Stimulated activated CD4-positive, alpha-beta T cell treated with anti-CD3 and anti-CD28 coated beads, Interleukin-1b, Interleukin-23, amount 100 ng/mL, for 4 hours (primary cell): Measurements from ENCODE around the gene CACNA1C.
"Not testable (repeated sequence)": the region's sequence is repeated elsewhere in the genome, so short reads cannot be mapped to it uniquely, and the experiment has no call there.

ENCODE experiments used
- DNase-seq, 2 donors: peaks; one replicate each; pipeline ENCODE4 v3.0.0-alpha.2; 2020; ENCODE audit warnings: low read depth in 2 of 2

Gene CACNA1C

DNA sequence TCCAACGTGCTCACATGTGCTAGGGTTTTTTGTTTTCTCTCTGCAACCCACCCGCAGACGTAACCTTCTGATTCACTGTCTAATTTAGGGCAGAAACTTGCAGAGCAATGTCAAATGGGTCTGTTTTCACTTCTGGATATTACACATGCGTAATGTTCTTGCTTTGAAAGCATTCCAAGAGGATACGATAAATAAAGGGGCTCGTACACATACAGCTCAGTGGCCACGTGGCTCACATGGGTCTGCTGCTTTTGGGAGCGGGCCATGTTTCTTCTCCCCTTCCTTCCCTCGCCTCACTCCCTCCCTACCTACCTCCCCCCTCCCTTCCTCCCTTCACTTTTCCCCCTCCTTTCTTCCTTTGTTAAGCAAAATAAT lies 23.4 kb downstream of the CACNA1C start:
- no peak for DNase-seq

DNA sequence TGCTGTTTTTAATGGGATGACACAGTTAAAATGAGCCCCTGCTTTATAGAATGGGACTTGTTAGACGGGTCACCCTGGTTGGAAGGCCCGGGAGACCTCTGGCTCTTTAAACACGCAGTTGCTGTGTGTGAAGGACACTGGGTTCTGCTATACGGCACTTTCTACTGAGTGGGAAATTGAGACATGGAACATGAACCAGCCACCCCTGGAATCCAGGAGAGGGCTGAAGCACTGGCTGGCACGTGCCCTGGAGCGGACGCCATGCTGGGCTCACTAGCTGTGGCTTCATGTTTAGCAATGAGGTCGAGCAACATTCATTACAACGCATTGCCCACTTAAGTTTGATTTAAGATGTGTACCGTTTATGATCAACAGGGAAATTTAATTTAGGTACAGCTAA lies 23.9 kb downstream of the CACNA1C start:
- no peak for DNase-seq

DNA sequence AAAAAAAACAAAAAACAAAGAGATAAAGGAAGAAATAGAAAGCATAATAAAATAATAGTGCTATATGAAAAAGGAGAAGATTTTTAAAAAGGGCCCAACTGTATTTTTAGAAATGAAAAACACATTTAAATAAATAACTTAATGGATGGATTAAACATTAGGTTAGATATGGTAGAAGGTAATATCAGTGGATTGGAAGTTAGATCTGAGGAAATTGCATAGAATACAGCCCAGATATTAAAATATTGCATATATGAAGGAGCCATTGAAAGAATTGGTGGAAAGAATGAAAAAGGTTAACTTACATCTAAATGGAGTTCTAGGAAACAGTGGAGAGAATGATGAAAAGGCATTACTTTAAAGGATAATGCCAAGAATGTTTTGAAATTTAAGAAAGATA lies 27.8 kb downstream of the CACNA1C start:
- no peak for DNase-seq

DNA sequence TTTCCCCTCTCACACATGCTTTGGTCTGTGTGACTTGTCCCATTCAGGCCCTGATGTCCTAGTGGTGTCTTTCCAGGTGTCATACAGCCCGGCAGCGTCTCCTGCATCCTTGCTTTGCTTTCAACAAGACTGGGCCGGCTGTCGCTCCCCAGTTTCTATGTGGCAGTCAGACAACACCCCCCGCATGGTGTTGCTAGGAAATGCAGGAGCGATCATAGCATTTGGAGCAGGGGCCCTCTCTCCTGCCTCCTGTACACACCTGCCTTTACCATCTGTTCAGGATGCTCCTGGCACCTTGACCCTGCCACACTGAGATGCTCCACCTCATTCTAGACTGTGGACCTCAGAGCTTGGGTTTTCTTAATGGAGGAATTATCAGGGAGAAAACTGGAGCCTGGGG lies 29.5 kb downstream of the CACNA1C start:
- no peak for DNase-seq

DNA sequence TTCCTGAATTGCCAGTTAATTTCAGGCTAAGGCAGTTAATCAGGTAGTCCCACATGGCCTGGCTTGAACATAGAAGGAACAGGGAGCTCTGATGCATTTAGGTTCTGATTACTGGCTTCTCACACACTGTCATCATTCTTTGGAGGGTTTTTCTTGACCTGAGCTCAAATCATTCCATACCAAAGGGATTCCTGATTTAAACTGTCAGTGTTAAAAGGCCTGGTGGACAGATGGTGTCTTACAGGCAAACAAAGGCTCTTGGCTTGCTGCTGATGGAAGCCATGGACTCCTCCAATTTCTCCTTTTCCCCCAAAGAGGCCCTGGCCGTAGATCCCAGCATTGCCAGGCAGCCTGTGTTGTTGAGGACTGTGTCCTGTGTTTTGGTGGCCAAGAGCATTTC lies 30.2 kb downstream of the CACNA1C start:
- DNase-seq, result no peak

DNA sequence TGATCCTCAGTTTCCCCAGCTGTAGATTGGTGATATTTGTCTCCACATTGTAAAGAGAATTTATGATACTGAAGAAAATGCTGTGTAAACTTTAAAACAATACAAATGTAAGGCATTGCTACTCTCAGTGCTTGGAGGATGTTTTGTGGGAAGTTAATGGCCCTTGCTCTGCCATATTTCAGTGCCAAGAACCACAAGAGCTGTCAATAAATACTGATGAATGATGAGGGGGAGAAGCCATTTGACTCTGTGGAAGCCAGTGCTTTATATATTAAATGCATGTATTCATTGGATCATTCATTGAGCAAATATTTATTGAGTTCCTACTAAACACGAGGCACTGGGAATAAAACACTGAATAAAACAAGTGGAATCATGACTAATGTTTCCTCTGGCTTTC lies 30.8 kb downstream of the CACNA1C start:
- DNase-seq, result no peak

DNA sequence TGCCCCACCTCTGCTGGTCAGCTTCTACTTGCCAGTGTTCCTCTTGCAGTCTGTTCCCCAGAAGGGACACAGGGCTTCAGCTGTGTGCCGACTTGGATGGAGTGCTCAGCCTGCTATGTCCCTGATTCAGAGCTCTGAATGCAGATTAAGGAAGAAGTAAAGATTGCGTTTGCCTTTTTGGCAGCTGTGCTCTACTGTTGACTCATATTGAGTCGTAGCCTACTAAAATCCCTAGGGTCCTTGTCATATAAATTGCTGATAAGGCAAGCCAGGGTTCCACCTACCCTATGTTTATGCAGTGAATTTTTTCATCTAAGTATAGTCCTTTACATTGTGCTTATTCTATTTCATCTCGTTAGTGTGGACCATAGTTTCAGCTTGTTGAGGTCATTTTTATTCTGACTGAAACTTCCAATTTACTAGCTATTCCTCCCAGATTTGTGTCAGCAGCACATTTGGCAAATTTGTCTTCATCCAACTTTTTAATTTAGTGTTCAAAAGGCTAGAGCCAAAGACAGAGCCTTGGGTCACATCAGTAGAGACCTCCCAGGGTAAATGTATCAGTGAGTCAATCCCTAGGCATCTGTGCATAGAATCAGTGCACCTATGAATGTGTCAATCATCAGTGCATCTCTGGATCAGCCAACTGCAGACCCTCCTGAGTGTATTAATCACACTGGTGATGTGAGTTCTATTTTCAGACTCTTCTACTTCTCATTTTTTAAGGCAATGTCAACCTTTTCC lies 31.9 kb downstream of the CACNA1C start:
- no peak for DNase-seq

DNA sequence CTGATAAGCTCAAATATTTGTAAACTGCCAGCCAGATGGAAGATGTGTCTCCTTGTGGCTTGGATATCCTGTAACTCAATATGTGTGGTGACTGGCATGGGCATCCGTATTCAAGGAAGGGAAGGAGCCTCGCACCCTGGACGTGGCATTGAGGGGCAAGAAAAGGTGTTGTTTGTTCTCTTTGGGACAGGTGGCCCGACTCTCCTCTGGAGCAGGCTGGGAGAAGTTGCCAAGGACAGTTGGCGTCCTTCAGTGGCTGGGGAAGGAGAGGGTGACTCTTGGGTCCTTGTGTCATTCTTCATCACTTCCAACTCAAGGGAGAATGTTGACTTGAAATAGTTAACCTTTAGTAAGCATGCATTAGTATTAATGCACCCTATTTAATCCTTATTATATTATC lies 39.6 kb downstream of the CACNA1C start:
- no peak for DNase-seq

DNA sequence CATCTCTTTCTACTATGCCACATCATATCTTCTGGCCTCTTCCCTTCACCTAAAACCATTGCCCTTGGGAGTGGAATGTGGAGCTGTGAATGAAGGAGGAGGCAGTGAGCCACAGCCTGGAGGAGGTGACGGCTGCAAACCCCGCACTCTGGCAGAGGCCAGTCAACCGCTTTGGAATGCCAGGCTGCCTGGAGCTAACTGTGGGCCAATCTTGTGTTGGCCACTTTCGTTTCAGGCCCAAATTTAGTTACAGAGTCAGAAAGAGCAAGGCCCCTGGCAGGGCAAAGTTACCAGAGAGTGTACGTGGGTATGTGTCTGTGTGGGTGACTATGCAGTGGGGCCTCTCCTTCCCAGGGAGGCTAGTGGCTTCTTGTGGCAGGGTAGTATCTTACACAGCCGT lies 40.1 kb downstream of the CACNA1C start:
- no peak for DNase-seq

DNA sequence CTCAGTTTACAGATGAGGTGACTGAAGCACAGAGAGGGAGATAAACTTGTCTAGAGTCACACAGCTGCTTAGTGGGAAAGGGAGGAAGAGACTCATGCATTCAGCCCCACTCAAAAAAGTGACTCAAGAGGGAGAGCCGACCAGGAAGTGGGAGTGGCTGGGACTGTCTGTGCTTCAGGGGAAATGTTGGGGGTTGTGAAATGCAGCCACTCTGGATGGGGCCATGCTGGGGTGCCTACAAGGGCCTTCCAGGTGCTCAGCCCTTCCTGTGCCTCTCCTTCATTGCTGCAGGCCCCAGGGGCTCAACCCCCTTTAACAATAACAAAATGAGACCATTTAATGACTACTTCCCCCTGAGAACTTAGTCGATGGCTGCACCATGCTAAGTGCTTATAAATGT lies 41.8 kb downstream of the CACNA1C start:
- DNase-seq, result no peak

DNA sequence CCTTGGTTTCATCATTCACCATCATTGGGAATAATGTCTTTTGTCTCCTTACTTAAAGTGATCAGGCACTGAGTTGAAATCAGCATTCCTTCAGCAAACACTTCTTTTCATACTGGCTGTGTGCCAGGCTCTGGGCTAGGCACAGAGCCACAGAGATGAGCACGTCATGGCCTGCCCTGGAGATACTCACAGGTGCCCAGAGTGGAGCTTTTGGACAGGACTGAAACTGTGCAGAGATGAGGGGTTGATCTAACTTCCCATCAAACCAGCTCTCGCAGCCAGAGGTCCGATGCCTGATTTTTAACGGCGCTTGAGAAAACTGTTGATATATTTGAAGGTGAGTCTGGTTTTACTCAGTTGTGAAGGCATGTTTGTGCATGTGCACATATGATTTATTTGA lies 43.1 kb downstream of the CACNA1C start:
- no peak for DNase-seq

DNA sequence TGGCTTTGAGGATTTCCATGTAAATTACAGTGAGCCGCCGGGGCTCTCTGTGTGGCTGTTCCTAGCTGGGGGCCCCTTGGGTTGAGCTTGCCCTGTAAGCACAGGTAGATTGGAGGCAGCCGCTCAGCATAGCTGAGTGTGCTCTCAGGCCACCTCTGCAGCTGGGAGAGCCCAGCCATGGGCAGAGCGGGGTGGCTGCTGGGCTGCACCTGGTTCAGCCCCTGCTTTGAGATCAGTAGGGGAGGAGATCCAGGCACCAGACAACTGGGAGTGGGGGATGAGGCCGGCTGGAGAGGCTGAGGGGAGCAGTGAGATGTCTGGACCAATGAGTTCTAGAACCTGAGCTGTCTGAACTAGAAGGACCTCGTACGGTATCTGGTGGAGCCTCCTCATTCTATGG lies 44.8 kb downstream of the CACNA1C start:
- no peak for DNase-seq

DNA sequence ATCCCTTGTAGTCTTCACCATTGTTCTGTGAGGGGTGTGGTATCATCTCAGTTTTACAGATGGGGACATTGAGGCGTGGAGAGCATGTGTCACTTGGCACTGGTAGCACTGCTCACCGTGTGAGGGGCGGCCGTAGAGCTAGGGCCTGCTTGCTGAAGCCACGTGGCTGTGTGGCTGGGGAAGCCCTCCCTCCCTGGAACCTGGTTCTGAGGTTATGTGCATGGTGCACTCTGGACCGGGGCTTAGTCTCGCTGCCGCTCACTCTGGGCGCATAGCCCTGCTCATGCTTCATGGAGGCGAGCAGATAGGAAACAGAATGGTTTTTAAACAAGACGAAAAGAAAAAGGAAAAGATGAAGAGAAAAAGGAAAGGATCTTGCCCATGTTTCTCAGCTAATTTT lies 46.1 kb downstream of the CACNA1C start:
- no peak for DNase-seq

DNA sequence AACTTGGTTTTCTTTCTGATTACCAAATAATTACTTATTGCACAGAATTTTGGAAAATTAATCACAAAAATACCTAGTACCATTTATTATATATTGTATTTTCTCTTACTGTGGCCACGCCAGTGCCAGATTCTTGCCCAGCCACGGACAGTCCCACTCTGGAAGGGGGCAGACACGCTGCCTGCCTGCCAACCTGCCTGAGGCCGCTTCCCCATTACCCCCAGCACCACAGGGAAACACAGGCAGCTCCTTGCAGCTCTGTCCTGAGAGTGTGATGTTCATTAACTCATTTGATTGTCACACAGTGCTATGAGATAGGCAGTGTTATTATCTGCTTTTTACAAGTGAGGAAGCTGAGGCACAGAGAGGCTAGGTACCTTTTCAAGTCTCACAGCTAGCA lies 46.8 kb downstream of the CACNA1C start:
- no peak for DNase-seq

DNA sequence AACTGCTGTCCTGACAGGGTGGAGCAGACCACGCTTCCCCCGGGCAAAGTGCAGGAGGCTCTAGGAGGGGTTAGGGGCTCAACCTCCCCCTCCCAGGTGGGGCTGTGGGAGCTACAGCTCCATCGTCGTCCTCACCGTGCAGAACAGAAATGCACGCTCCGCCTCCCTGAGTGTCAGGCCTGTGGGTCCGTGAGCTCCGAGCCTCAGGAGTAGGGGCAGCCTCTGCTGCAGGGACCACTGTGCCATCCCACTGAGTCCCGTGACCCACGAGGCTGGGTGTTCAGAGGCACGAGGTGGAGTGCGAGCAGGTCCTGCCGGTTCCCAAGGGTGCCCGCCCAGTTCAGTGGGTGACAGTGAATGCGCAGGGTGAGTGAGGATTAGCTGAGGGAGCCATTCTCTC lies 48.6 kb downstream of the CACNA1C start:
- no peak for DNase-seq

DNA sequence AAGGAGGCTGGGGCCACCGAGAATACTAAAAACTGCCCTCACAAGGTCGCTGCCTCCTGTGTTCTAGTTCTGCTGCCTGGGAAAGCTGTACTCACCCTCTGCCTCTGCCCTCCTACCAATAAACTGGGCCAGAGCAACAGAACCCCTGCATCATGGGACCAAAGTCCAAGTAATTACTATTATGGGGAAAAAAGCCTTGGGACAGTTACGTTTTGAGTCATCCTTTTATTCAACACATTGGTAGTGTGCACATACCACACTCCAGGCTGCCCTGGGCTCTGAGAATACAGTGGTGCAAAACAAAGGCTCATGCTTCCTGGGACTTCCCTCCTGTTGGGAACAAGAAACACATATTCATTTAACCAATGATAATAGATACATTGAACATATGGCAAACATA lies 49.0 kb downstream of the CACNA1C start:
- DNase-seq, result no peak

DNA sequence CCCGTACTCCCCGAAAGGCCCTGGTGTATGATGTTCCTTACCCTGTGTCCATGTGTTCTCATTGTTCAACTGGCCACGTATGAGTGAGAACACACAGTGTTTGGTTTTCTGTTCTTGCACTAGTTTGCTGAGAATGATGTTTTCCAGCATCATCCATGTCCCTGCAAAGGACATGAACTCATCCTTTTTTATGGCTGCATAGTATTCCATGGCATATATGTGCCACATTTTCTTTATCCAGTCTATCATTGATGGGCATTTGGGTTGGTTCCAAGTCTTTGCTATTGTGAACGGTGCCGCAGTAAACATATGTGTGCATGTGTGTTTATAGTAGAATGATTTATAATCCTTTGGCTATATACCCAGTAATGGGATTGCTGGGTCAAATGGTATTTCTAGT lies 49.9 kb downstream of the CACNA1C start:
- DNase-seq, result not testable (repeated sequence)

DNA sequence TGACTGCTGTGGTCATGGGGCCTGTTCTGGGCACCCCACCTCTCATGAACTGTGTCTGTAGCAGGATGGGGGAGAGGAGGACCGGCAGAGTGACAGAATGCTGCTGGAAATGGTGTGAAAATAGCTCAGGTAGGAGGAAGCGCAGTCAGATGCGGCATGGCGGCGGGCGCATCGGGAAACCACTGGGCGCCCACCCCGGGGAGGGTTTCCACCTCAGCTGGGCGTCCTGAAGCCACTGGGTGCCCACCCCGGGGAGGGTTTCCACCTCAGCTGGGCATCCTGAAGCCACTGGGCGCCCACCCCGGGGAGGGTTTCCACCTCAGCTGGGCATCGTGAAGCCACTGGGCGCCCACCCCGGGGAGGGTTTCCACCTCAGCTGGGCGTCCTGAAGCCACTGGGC lies 52.6 kb downstream of the CACNA1C start:
- not testable (repeated sequence) for DNase-seq

DNA sequence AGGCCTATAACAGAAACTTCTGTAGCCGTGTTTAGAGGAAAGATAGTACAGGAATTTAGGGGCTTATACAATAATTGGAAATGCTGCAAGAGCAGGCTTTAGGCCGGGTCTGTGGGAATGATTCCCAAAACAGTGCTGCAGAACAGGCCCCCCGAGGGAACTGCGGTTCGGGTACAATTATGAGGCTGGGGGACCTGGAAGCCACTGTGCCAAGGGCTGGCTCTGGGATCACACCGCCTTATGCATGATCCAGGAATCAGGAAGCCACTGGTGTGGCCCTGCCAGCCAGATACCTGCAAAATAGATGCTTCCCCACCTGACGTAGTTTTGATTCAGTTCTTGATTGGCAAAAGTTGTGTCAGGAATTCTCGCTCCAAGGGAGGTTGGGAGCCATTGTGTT lies 55.4 kb downstream of the CACNA1C start:
- DNase-seq, result no peak

DNA sequence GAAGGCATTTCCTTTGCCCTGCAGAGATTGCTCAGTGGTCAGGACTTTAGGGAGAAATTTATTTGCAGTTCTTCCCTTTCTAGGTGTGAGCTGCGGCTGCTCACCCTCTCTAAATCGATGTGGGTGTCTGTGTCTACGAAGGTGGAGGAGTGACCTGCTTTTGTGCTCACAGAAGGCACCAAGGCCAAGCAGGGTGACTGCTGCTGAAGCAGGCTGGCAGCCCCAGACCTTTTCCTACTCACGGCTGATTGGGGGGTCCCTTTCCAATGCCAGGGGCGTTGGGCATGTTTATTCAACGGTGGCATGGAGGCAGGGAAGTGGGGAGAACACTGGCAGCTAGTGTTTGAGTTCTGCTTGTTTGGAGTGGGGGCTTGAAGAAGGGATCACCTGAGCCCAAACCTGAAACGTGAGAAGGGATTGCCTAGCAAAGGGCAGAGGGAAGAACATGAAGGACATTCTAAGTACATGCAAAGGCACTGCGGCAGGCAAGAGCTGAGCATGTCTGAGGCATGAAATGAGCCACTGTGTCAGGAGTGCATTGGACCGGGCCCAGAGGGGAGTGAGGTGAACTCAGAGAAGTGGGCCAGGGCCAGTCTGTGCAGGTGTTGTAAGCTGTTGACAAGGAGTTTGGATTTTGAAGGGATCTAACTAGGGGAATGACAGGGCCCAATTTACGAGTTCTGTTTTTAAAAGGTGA lies 56.3 kb downstream of the CACNA1C start:
- DNase-seq, result no peak

DNA sequence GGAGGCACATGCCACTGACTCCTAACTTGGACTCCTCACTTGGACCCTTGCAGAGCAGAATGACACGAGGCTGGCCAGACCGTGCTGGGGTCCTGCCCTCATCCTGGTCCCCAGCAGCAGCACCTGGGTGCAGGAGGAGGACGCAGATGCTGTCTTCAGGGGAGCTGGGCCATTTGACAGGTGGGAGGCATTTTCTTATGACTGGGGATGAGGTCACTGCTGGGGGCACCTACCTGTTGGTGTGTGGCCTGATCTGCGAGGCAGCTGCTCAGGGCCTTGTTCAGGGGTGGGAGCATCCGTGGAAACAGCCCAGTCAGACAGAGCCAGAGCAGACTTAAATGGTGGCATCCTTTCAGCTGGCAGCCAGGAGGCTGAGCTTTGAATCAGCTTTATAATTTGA lies 57.3 kb downstream of the CACNA1C start:
- DNase-seq, result no peak

DNA sequence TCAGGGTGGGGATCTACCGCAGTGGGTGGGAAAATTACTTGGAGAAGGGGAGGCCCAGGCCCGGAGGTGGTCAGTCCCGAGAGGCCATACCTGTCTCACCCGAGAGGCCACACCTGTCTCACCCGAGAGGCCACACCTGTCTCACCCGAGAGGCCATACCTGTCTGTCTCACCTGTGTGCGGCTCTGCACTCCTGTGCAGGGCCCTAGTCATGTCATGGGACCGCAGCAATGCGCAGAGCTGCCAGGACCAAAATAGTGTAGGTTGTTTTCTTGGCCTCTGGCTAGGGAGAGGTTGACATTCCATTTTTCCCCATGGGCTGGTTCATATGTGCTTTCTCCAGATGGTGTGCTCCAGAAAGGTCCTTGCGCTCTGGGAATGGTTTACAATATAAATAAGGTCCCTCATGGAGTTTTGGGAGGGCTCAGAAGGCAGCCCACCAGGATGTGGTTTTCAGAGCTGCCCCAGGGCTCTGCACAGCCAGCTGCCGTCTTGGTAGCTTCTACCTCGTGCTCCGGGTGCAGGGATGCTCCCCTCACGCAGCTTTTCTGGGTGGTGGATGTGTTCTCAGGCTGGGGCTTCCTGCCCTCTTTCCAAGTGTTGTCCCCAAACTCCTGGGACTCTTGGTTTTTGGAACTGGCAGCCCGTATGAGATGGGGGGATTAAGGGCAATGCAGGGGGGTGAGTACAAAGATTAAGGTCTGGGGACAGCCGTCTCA lies 58.2 kb downstream of the CACNA1C start:
- DNase-seq, result no peak

DNA sequence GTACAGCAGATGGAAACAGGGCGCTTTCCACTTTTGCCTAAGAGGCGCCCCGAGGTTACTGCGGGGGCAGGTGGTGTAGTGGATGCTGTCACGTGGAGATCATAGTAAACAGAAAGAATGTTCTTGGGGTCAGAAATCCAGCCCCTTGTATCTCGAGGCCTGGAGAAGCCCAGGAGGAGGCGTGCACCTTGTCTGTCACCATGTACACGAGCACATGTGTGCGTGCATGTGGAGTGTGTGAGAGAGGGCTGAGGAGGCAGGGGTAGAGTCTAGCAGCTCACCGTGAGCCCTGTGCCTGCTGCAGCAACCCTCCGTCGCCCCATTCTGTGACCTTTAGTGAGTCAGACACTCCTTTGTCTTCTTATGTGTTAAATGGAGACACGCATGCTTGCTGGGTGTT lies 59.0 kb downstream of the CACNA1C start:
- DNase-seq, result no peak
